Fibroblast of skin of left quadriceps (primary cell): ENCODE results near the gene RABGAP1L.
"Not testable (repeated sequence)": the region's sequence is repeated elsewhere in the genome, so short reads cannot be mapped to it uniquely, and the experiment has no call there.

Source experiments
- DNase-seq, 2 experiments: peaks; one replicate each; pipeline ENCODE4 v3.0.0-alpha.2; 2013; ENCODE audit warnings: low read depth in 2 of 2

RABGAP1L gene

GRCh38 chr1:174238845-174239501, 79.7 kb downstream of the RABGAP1L start:
- not testable (repeated sequence) for DNase-seq

- no peak for DNase-seq
Measured at GRCh38 chr1:174239541-174239940, 80.2 kb downstream of the RABGAP1L start.

- DNase-seq = no peak
Measured at GRCh38 chr1:174242856-174243255, 83.5 kb downstream of the RABGAP1L start.

- DNase-seq = no peak
Measured at GRCh38 chr1:174243451-174244000, 84.2 kb downstream of the RABGAP1L start.

GRCh38 chr1:174244017-174244416, 84.7 kb downstream of the RABGAP1L start:
- no peak for DNase-seq

- DNase-seq = no peak
Measured at GRCh38 chr1:174247472-174247871, 88.2 kb downstream of the RABGAP1L start.

- no peak for DNase-seq
Measured at GRCh38 chr1:174248041-174248440, 88.7 kb downstream of the RABGAP1L start.

- DNase-seq = not testable (repeated sequence)
Measured at GRCh38 chr1:174256386-174256785, 97.1 kb downstream of the RABGAP1L start.

- peak in 1 of 2 experiments; percentile 7 for DNase-seq
Measured at GRCh38 chr1:174258148-174258550, 98.8 kb downstream of the RABGAP1L start.

GRCh38 chr1:174262349-174263241, 103.3 kb downstream of the RABGAP1L start:
- DNase-seq = peak; percentile 20

- DNase-seq = no peak
Measured at GRCh38 chr1:174265282-174265681, 106.0 kb downstream of the RABGAP1L start.

- DNase-seq = no peak
Measured at GRCh38 chr1:174266476-174266875, 107.2 kb downstream of the RABGAP1L start.

- DNase-seq = no peak
Measured at GRCh38 chr1:174266991-174267612, 107.8 kb downstream of the RABGAP1L start.

GRCh38 chr1:174269989-174270651, 110.8 kb downstream of the RABGAP1L start:
- no peak for DNase-seq

- DNase-seq = no peak
Measured at GRCh38 chr1:174273190-174273589, 113.9 kb downstream of the RABGAP1L start.

GRCh38 chr1:174273776-174274175, 114.5 kb downstream of the RABGAP1L start:
- DNase-seq = no peak

GRCh38 chr1:174274452-174274851, 115.1 kb downstream of the RABGAP1L start:
- no peak for DNase-seq

- no peak for DNase-seq
Measured at GRCh38 chr1:174274884-174275283, 115.6 kb downstream of the RABGAP1L start.

- no peak for DNase-seq
Measured at GRCh38 chr1:174276087-174276486, 116.8 kb downstream of the RABGAP1L start.

GRCh38 chr1:174284052-174284451, 124.7 kb downstream of the RABGAP1L start:
- DNase-seq = no peak

- no peak for DNase-seq
Measured at GRCh38 chr1:174286042-174286441, 126.7 kb downstream of the RABGAP1L start.
